RWPE1 (cell line): ENCODE measurements around the gene CCNA1.

Experiments
- CTCF ChIA-PET: fragments of 350-600 bp; sonication (Branson Sonifier 250); formaldehyde crosslinking; extraction: SDS; loops from one replicate; lab custom pipeline; 2021; lab: Yijun Ruan, JAX
- POLR2A ChIA-PET: fragments of 400-600 bp; formaldehyde crosslinking; extraction: SDS; loops from one replicate; lab custom pipeline; 2020; ENCODE audit warnings: antibody characterized with exemption; ENCODE audit not compliant: low non-redundant PET; lab: Yijun Ruan, JAX
- DNase-seq: peaks from one replicate; pipeline ENCODE4 v3.0.0; 2012; ENCODE audit warnings: low spot score
- H3K27ac ChIP-seq: fragments of 450-650 bp; 2 replicates; pipeline ENCODE4 v1.5.1; 2017
- CTCF ChIP-seq: fragments of 450-650 bp; conservative IDR thresholded peaks from 2 replicates; pipeline ENCODE4 v1.5.1; 2017; ENCODE audit warnings: low read depth, mild to moderate bottlenecking

CCNA1 gene

GRCh38 chr13:36430247-36431203, 1.8 kb upstream of the CCNA1 start:
- no peak for TF ChIP-seq CTCF
- POLR2A ChIA-PET: no interaction called here
- no peak for DNase-seq
- no peak overlapping the region for H3K27ac ChIP-seq
- CTCF ChIA-PET: interaction anchor here (0.6 kb wide), 1 partner anchor 544 kb away, joined by 4 read pairs; no protein-coding TSS in a partner anchor

DNA sequence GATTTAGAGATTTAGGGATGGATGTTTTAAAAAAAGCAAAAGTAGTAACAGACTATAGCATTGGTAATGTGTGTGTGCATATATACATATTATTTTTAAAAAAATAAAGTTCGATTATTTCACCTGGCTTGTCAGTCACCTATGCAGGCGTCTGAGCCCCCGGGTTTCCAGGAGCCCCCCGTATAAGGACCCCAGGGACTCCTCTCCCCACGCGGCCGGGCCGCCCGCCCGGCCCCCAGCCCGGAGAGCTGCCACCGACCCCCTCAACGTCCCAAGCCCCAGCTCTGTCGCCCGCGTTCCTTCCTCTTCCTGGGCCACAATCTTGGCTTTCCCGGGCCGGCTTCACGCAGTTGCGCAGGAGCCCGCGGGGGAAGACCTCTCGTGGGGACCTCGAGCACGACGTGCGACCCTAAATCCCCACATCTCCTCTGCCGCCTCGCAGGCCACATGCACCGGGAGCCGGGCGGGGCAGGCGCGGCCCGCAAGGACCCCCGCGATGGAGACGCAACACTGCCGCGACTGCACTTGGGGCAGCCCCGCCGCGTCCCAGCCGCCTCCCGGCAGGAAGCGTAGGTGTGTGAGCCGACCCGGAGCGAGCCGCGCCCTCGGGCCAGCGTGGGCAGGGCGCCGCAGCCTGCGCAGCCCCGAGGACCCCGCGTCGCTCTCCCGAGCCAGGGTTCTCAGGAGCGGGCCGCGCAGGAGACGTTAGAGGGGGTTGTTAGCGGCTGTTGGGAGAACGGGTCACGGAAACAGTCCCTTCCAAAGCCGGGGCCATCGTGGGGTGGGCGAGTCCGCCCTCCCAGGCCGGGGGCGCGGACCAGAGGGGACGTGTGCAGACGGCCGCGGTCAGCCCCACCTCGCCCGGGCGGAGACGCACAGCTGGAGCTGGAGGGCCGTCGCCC, 840 bp upstream of the CCNA1 start:
- CTCF ChIA-PET: no interaction called here
- POLR2A ChIA-PET: no interaction called here
- TF ChIP-seq CTCF: no peak
- H3K27ac ChIP-seq: peak overlapping the region; percentile 71
- DNase-seq: peak; percentile 32

GRCh38 chr13:36436811-36437210, 4.5 kb downstream of the CCNA1 start:
- CTCF ChIA-PET: interaction anchor here (1.3 kb wide), 1 partner anchor 11 kb away, joined by 4 read pairs; no protein-coding TSS in a partner anchor
- H3K27ac ChIP-seq: no peak overlapping the region
- no peak for DNase-seq
- TF ChIP-seq CTCF: no peak
- POLR2A ChIA-PET: no interaction called here

- ChIA-PET POLR2A (no interaction called here), CTCF (interaction anchor here (0.6 kb wide), 1 partner anchor 35 kb away, joined by 3 read pairs; no protein-coding TSS in a partner anchor)
- DNase-seq: no peak
- no peak for TF ChIP-seq CTCF
- no peak overlapping the region for H3K27ac ChIP-seq
Observed at GRCh38 chr13:36438594-36439483, 6.5 kb downstream of the CCNA1 start.

- ChIA-PET POLR2A (no interaction called here), CTCF (interaction anchor here (0.7 kb wide), 1 partner anchor 10 kb away, joined by 3 read pairs; no protein-coding TSS in a partner anchor)
- no peak for DNase-seq
- H3K27ac ChIP-seq: no peak overlapping the region
- no peak for TF ChIP-seq CTCF
Observed at GRCh38 chr13:36445278-36445677, 13.0 kb downstream of the CCNA1 start.
